GM12872 (cell line): ENCODE results near the gene CCT6B.

ENCODE experiments used
- CTCF ChIP-seq: IDR thresholded peaks from 3 replicates; pipeline ENCODE4 v1.5.1; 2011; ENCODE audit warnings: low read depth, mild to moderate bottlenecking, low read length, moderate library complexity; ENCODE audit not compliant: insufficient read depth

CCT6B gene

GRCh38 chr17:34895383-34895782 lies 65.9 kb downstream of the CCT6B start:
- TF ChIP-seq CTCF, result no peak

GRCh38 chr17:34894964-34895363 lies 66.3 kb downstream of the CCT6B start:
- TF ChIP-seq CTCF, result no peak

- peak; percentile 56 for TF ChIP-seq CTCF
These were observed 68.6 kb downstream of the CCT6B start for GRCh38 chr17:34892461-34893249.

- TF ChIP-seq CTCF, result no peak
These were observed 74.4 kb downstream of the CCT6B start for GRCh38 chr17:34886831-34887230.

GRCh38 chr17:34885076-34885475 lies 76.2 kb downstream of the CCT6B start:
- TF ChIP-seq CTCF, result no peak

- TF ChIP-seq CTCF, result no peak
These were observed 76.7 kb downstream of the CCT6B start for GRCh38 chr17:34884597-34884996.

GRCh38 chr17:34883106-34884000 lies 77.9 kb downstream of the CCT6B start:
- TF ChIP-seq CTCF, result no peak
